ENCODE measurements around the gene DLK1.

DNA sequence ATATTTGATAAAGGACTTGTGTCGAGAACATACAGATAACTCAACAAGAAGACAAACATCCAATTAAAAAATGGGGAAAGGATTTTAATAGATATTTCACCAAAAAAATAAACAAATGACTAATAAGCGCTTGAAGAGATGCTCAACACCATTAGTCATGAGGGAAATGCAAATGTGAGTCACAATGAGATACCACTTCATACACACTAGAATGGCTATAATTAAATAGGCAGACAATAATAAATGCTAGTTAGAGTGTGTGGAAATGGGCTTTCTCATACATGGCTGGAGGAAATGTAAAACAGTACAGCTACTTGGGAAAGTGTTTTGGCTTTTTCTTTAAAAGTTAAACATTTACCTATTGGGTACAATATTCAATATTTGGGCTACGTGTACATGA lies 34.8 kb downstream of the DLK1 start:
- TF ChIP-seq, protein P1, sequence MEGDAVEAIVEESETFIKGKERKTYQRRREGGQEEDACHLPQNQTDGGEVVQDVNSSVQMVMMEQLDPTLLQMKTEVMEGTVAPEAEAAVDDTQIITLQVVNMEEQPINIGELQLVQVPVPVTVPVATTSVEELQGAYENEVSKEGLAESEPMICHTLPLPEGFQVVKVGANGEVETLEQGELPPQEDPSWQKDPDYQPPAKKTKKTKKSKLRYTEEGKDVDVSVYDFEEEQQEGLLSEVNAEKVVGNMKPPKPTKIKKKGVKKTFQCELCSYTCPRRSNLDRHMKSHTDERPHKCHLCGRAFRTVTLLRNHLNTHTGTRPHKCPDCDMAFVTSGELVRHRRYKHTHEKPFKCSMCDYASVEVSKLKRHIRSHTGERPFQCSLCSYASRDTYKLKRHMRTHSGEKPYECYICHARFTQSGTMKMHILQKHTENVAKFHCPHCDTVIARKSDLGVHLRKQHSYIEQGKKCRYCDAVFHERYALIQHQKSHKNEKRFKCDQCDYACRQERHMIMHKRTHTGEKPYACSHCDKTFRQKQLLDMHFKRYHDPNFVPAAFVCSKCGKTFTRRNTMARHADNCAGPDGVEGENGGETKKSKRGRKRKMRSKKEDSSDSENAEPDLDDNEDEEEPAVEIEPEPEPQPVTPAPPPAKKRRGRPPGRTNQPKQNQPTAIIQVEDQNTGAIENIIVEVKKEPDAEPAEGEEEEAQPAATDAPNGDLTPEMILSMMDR (IDR thresholded peaks at IDR 0.05), result no peak
- no peak for TF ChIP-seq POLR2A (IDR thresholded peaks at IDR 0.05)
